Gastrocnemius medialis (tissue), 4 donors: ENCODE results near the gene C19orf25. TPM values are rescaled to one million over a fixed set of nuclear protein-coding genes. Genes with fewer than 3 reads are reported as not detected.

Experiments
- ATAC-seq, 2 donors: fragments of 150-250 bp; one replicate each; pipeline ENCODE4 v1.9.1; 2016
- DNase-seq, 2 donors: peaks; one replicate each; pipeline ENCODE4 v3.0.0-alpha.2; 2019
- H3K27ac ChIP-seq, 4 donors: fragments of 200-600 bp; sonication (generic); 1 replicate in 1 of 4; 2 replicates in 3 of 4; pipeline ENCODE4 v1.5.1; 2016 to 2018; ENCODE audit warnings: mild to moderate bottlenecking in 2 of 4, moderate library complexity in 1 of 4
- H3K27me3 ChIP-seq, 3 donors: fragments of 200-600 bp; sonication (generic) in 2 of 3; 1 replicate in 1 of 3; 2 replicates in 2 of 3; pipeline versions ENCODE4 v1.5.1 to v1.6.0; 2016 to 2019; ENCODE audit warnings: mild to moderate bottlenecking in 1 of 3, moderate library complexity in 1 of 3
- H3K36me3 ChIP-seq, 2 donors: fragments of 200-600 bp; sonication (generic) in 1 of 2; one replicate each; pipeline ENCODE4 v1.5.1; 2017 to 2018
- H3K4me1 ChIP-seq, 2 donors: fragments of 200-600 bp; sonication (generic) in 1 of 2; one replicate each; pipeline ENCODE4 v1.5.1; 2016 to 2017; ENCODE audit warnings: mild to moderate bottlenecking in 2 of 2
- H3K4me3 ChIP-seq, 4 donors: fragments of 200-600 bp; sonication (generic) in 3 of 4; 1 replicate in 1 of 4; 2 replicates in 3 of 4; pipeline ENCODE4 v1.5.1; 2016 to 2019; ENCODE audit warnings: mild to moderate bottlenecking in 2 of 4
- H3K9me3 ChIP-seq, 3 donors: fragments of 200-600 bp; sonication (generic) in 2 of 3; 1 replicate in 1 of 3; 2 replicates in 2 of 3; pipeline ENCODE4 v1.5.1; 2016 to 2019
- CTCF ChIP-seq, 5 experiments: fragments of 450-650 bp in 3 of 5; fragments of 200-600 bp in 2 of 5; sonication (generic) in 2 of 5; IDR thresholded peaks in 4 of 5; conservative IDR thresholded peaks in 1 of 5; 1 replicate in 4 of 5; 2 replicates in 1 of 5; pipeline ENCODE4 v1.5.1; 2016 to 2019; ENCODE audit warnings: antibody characterized with exemption in 5 of 5, mild to moderate bottlenecking in 3 of 5, moderate library complexity in 3 of 5
- POLR2A ChIP-seq, 2 donors: fragments of 450-650 bp; IDR thresholded peaks; one replicate each; pipeline ENCODE4 v1.6.1; 2017; ENCODE audit warnings: antibody characterized with exemption in 2 of 2, mild to moderate bottlenecking in 2 of 2, moderate library complexity in 2 of 2
- in situ Hi-C, 4 donors: fragments of 200-750 bp; cut with MboI; loops; one replicate each; pipeline versions ENCODE4 v1.15.0 to v1.8.0; 2017; ENCODE audit warnings: low sequenced_read_pairs in 4 of 4
- intact Hi-C: fragments of 100-400 bp; cut with DNase I; formaldehyde crosslinking; loops from one replicate; pipeline ENCODE4 v1.15.1; 2023; ENCODE audit warnings: low total_unique reads
- total RNA-seq, 4 donors: library from RNA; depleted of rRNA; stranded (reverse); fragments of >200 nt; gene quantifications; one replicate each; pipeline versions ENCODE4 v1.1.0 to v1.2.3, GENCODE V29; 2016

C19orf25 gene
- total RNA-seq, 4 donors from 2014 or later, result 18.7 to 25.7 (median 19.9) TPM

- no peaks in the 10 kb centered on the region for H3K9me3 ChIP-seq
- H3K27ac ChIP-seq, result no peak overlapping the region
- H3K27me3 ChIP-seq, result peaks cover 68 to 72% (median 70%) of the 10 kb centered on the region in 3 donors
- H3K4me1 ChIP-seq, result peaks cover 11 to 49% of the 10 kb centered on the region in 2 donors
- H3K36me3 ChIP-seq, result no peaks in the 10 kb centered on the region
- no peak for TF ChIP-seq CTCF (IDR thresholded peaks at IDR 0.05 in 4 of 5, conservative IDR thresholded peaks at IDR 0.05 in 1 of 5)
- TF ChIP-seq POLR2A (IDR thresholded peaks at IDR 0.05), result no peak
- ATAC-seq (no peak), DNase-seq (no peak)
- in situ Hi-C loops, result no loop called here
- intact Hi-C loops, result no loop called here
- H3K4me3 ChIP-seq, result peak overlapping the region; percentile 26 to 52 (median 42)
These were observed 8.0 kb downstream of the C19orf25 start for GRCh38 chr19:1471010-1471514.

- peaks cover 11 to 49% of the 10 kb centered on the region in 2 donors for H3K4me1 ChIP-seq
- no peaks in the 10 kb centered on the region for H3K36me3 ChIP-seq
- peak overlapping the region; percentile 26 to 52 (median 42) for H3K4me3 ChIP-seq
- DNase-seq (no peak), ATAC-seq (no peak)
- H3K27me3 ChIP-seq, result peaks cover 72 to 78% (median 72%) of the 10 kb centered on the region in 3 donors
- in situ Hi-C loops (no loop called here), intact Hi-C loops (no loop called here)
- no peak for TF ChIP-seq CTCF (IDR thresholded peaks at IDR 0.05 in 4 of 5, conservative IDR thresholded peaks at IDR 0.05 in 1 of 5)
- no peak for TF ChIP-seq POLR2A (IDR thresholded peaks at IDR 0.05)
- H3K9me3 ChIP-seq, result no peaks in the 10 kb centered on the region
- no peak overlapping the region for H3K27ac ChIP-seq
These were observed 8.6 kb downstream of the C19orf25 start for GRCh38 chr19:1470305-1471009.

- H3K27me3 ChIP-seq, result peaks cover 72 to 78% (median 74%) of the 10 kb centered on the region in 3 donors
- peak overlapping the region; percentile 26 to 52 (median 42) for H3K4me3 ChIP-seq
- intact Hi-C loops, result no loop called here
- ATAC-seq, result no peak
- H3K27ac ChIP-seq, result no peak overlapping the region
- H3K4me1 ChIP-seq, result peaks cover 11 to 49% of the 10 kb centered on the region in 2 donors
- H3K9me3 ChIP-seq, result no peaks in the 10 kb centered on the region
- in situ Hi-C loops, result no loop called here
- DNase-seq, result no peak
- H3K36me3 ChIP-seq, result no peaks in the 10 kb centered on the region
- TF ChIP-seq CTCF (IDR thresholded peaks at IDR 0.05 in 4 of 5, conservative IDR thresholded peaks at IDR 0.05 in 1 of 5) (no peak), POLR2A (IDR thresholded peaks at IDR 0.05) (no peak)
These were observed 9.0 kb downstream of the C19orf25 start for GRCh38 chr19:1470055-1470304.

GRCh38 chr19:1469255-1470054, 9.6 kb downstream of the C19orf25 start:
- ATAC-seq (no peak), DNase-seq (no peak)
- in situ Hi-C loops (no loop called here), intact Hi-C loops (no loop called here)
- Histone ChIP-seq H3K27me3 (peaks cover 77 to 78% (median 78%) of the 10 kb centered on the region in 3 donors), H3K4me1 (peaks cover 11 to 49% of the 10 kb centered on the region in 2 donors), H3K36me3 (no peaks in the 10 kb centered on the region), H3K4me3 (peak overlapping the region; percentile 26 to 52 (median 42)), H3K27ac (no peak overlapping the region), H3K9me3 (no peaks in the 10 kb centered on the region)
- TF ChIP-seq CTCF (IDR thresholded peaks at IDR 0.05 in 4 of 5, conservative IDR thresholded peaks at IDR 0.05 in 1 of 5), result no peak
